GM08714 (cell line): ENCODE data around the gene SUMO2.

Experiments used
- H3K4me3 ChIP-seq: fragments of 200-500 bp; sonication (Bioruptor generic); 2 replicates; pipeline ENCODE4 v1.5.1; 2014; ENCODE audit warnings: mild to moderate bottlenecking, low read length, inconsistent platforms
- ZNF274 ChIP-seq: IDR thresholded peaks from 2 replicates; pipeline ENCODE4 v1.6.1; 2012; ENCODE audit warnings: mild to moderate bottlenecking, low read depth, low read length

Gene SUMO2

GRCh38 chr17:75126954-75127353, 55.8 kb downstream of the SUMO2 start:
- no peak for TF ChIP-seq ZNF274

GRCh38 chr17:75125984-75126383, 56.8 kb downstream of the SUMO2 start:
- no peak for TF ChIP-seq ZNF274
- H3K4me3 ChIP-seq: no peak overlapping the region

More at GRCh38 chr17:75126954-75127353, 55.8 kb downstream of the SUMO2 start:
- no peak overlapping the region for H3K4me3 ChIP-seq

GRCh38 chr17:75124819-75125162, 58.0 kb downstream of the SUMO2 start:
- TF ChIP-seq ZNF274: no peak
- H3K4me3 ChIP-seq: no peak overlapping the region

- no peak overlapping the region for H3K4me3 ChIP-seq
- TF ChIP-seq ZNF274: no peak
Observed at GRCh38 chr17:75124041-75124818, 58.5 kb downstream of the SUMO2 start.

- TF ChIP-seq ZNF274: no peak
- no peak overlapping the region for H3K4me3 ChIP-seq
Observed at GRCh38 chr17:75118307-75118706, 64.5 kb downstream of the SUMO2 start.

GRCh38 chr17:75116737-75117136, 66.0 kb downstream of the SUMO2 start:
- no peak for TF ChIP-seq ZNF274
- no peak overlapping the region for H3K4me3 ChIP-seq
